Right atrium auricular region (tissue), 2 donors: ENCODE results near the gene RGPD8. TPM values are rescaled to one million over a fixed set of nuclear protein-coding genes. Genes with fewer than 3 reads are reported as not detected.
"Not testable (repeated sequence)": the region's sequence is repeated elsewhere in the genome, so short reads cannot be mapped to it uniquely, and the experiment has no call there.

ENCODE experiments used
- DNase-seq: peaks from one replicate; pipeline ENCODE4 v3.0.0-alpha.2; 2019; ENCODE audit warnings: low spot score
- H3K27ac ChIP-seq, 2 donors: fragments of 200-600 bp; sonication (generic); 1 replicate in 1 of 2; 2 replicates in 1 of 2; pipeline ENCODE4 v1.5.1; 2016 to 2019
- H3K27me3 ChIP-seq, 2 donors: fragments of 200-600 bp; sonication (generic); one replicate each; pipeline versions ENCODE4 v1.5.1 to v1.6.0; 2017 to 2019
- H3K36me3 ChIP-seq: fragments of 200-600 bp; sonication (generic); one replicate; pipeline ENCODE4 v1.5.1; 2016
- H3K4me1 ChIP-seq, 2 donors: fragments of 200-600 bp; sonication (generic); one replicate each; pipeline versions ENCODE4 v1.5.1 to v1.6.0; 2017 to 2019
- H3K4me3 ChIP-seq, 2 donors: fragments of 200-600 bp; sonication (generic); 1 replicate in 1 of 2; 2 replicates in 1 of 2; pipeline ENCODE4 v1.5.1; 2017 to 2019; ENCODE audit warnings: mild to moderate bottlenecking in 1 of 2, moderate library complexity in 1 of 2
- H3K9me3 ChIP-seq, 2 donors: fragments of 200-600 bp; sonication (generic); one replicate each; pipeline ENCODE4 v1.5.1; 2019
- CTCF ChIP-seq, 2 donors: fragments of 200-600 bp; sonication (generic); IDR thresholded peaks; one replicate each; pipeline ENCODE4 v1.5.1; 2019; ENCODE audit warnings: antibody characterized with exemption in 2 of 2
- total RNA-seq, 2 donors: library from RNA; depleted of rRNA; stranded (reverse); fragments of >200 nt; gene quantifications; one replicate each; pipeline ENCODE4 v1.1.0, GENCODE V29; 2016

The RGPD8 gene
- total RNA-seq, 2 donors from 2014 or later, result 8.3 to 8.7 TPM

DNA sequence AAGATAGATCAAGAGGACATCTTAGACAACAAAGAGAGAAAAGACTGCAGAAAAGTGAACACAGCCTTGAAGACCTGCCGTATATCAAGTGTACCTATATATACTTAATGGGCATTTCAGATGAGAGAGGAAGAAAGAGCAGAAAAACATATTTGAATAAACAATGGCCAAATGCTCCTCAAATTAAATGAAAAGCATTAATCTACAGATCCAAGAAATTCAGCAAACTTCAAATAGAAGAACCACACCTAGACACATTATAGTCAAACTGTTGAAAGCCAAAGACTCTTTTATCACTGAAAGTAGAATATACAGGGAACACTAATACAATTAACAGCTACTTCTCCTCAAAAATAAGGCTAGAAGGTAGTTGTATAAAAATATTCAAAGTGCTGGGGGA is 29.8 kb upstream of the RGPD8 start:
- H3K27ac ChIP-seq, result no peak overlapping the region
- no peak for DNase-seq
- H3K9me3 ChIP-seq, result no peaks in the 10 kb centered on the region
- no peaks in the 10 kb centered on the region for H3K36me3 ChIP-seq
- H3K4me3 ChIP-seq, result no peak overlapping the region
- TF ChIP-seq CTCF (IDR thresholded peaks at IDR 0.05), result no peak
- H3K4me1 ChIP-seq, result no peaks in the 10 kb centered on the region
- H3K27me3 ChIP-seq, result no peaks in the 10 kb centered on the region

DNA sequence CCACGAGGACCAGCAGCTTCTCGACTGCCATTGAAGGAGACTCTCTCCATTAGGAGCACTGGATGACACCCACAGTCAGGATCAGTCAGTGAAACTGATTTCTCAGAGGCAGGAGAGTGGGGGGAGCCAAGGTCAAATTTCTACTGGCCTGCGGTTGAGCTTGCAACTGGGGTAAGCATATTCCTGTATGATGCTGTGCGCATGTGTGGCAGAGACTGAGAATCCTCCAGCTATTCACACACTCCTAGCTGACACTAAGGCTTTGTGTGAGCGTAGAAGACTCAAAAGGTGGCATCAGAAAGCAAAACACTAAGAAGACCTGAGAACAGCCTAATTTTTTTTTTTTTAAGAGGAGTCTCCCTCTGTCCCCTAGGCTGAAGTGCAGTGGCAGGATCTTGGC is 28.7 kb upstream of the RGPD8 start:
- Histone ChIP-seq H3K9me3 (no peaks in the 10 kb centered on the region), H3K27me3 (no peaks in the 10 kb centered on the region)
- no peak for DNase-seq

GRCh38 chr2:112459372-112459771 is 25.9 kb upstream of the RGPD8 start:
- DNase-seq, result no peak
- Histone ChIP-seq H3K27me3 (no peaks in the 10 kb centered on the region), H3K27ac (no peak overlapping the region), H3K9me3 (no peaks in the 10 kb centered on the region), H3K36me3 (no peaks in the 10 kb centered on the region), H3K4me3 (no peak overlapping the region), H3K4me1 (no peaks in the 10 kb centered on the region)
- TF ChIP-seq CTCF (IDR thresholded peaks at IDR 0.05), result no peak

More for the DNA sequence above, 28.7 kb upstream of the RGPD8 start:
- TF ChIP-seq CTCF (IDR thresholded peaks at IDR 0.05), result no peak
- Histone ChIP-seq H3K4me1 (no peaks in the 10 kb centered on the region), H3K27ac (no peak overlapping the region), H3K36me3 (no peaks in the 10 kb centered on the region), H3K4me3 (no peak overlapping the region)

DNA sequence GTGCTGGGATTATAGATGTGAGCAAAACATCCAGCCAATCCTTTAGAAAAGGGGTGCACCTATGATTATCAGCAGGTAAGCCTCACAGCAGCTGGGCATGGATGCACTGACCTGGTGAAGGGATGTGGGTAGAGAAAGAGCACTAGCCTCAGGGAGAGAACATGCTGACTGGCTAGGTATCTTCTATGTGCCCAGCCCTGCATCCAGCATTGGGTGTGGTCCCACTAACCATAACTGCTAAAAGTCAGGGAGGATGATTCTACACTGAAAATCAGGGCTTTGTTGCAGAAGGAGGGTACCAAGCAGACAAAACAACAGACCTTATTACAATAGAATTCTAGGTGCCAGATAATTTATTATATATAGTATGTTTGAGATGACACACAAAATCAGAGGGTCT is 21.1 kb upstream of the RGPD8 start:
- no peak overlapping the region for H3K4me3 ChIP-seq
- no peak for TF ChIP-seq CTCF (IDR thresholded peaks at IDR 0.05)
- H3K36me3 ChIP-seq, result no peaks in the 10 kb centered on the region
- H3K9me3 ChIP-seq, result peaks cover 0 to 6% of the 10 kb centered on the region in 2 donors
- H3K27me3 ChIP-seq, result no peaks in the 10 kb centered on the region
- H3K27ac ChIP-seq, result no peak overlapping the region
- no peaks in the 10 kb centered on the region for H3K4me1 ChIP-seq
- no peak for DNase-seq

- H3K27ac ChIP-seq, result no peak overlapping the region
- no peaks in the 10 kb centered on the region for H3K36me3 ChIP-seq
- DNase-seq, result no peak
- H3K4me1 ChIP-seq, result no peaks in the 10 kb centered on the region
- no peak overlapping the region for H3K4me3 ChIP-seq
- H3K9me3 ChIP-seq, result peaks cover 0 to 7% of the 10 kb centered on the region in 2 donors
- no peaks in the 10 kb centered on the region for H3K27me3 ChIP-seq
- no peak for TF ChIP-seq CTCF (IDR thresholded peaks at IDR 0.05)
These were observed 17.9 kb upstream of the RGPD8 start for GRCh38 chr2:112451317-112451716.

GRCh38 chr2:112449854-112450253 is 16.4 kb upstream of the RGPD8 start:
- no peak for DNase-seq
- Histone ChIP-seq H3K9me3 (peaks cover 0 to 7% of the 10 kb centered on the region in 2 donors), H3K36me3 (no peaks in the 10 kb centered on the region), H3K4me3 (no peak overlapping the region), H3K4me1 (no peaks in the 10 kb centered on the region), H3K27me3 (no peaks in the 10 kb centered on the region), H3K27ac (no peak overlapping the region)
- TF ChIP-seq CTCF (IDR thresholded peaks at IDR 0.05), result no peak

DNA sequence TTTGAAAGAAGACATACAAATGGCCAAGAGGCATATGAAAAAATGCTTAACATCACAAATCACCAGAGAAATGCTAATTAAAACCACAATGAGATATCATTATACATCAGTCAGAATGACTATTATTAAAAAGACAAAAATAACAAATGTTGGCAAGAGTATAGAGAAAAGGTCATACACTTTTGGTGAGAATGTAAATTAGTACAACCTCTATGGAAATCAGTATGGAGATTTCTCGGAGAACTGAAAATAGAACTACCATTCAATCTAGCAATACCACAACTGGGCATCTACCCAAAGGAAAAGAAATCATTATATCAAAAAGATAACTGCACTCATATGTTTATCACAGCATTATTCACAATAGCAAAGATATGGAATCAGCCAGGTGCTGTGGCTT is 10.8 kb upstream of the RGPD8 start:
- not testable (repeated sequence) for H3K4me1 ChIP-seq, H3K27me3 ChIP-seq, DNase-seq, H3K4me3 ChIP-seq, H3K9me3 ChIP-seq, H3K27ac ChIP-seq, H3K36me3 ChIP-seq

- DNase-seq, H3K4me3 ChIP-seq, H3K27ac ChIP-seq, H3K9me3 ChIP-seq, H3K27me3 ChIP-seq, H3K4me1 ChIP-seq, H3K36me3 ChIP-seq: not testable (repeated sequence)
These were observed 5.3 kb upstream of the RGPD8 start for GRCh38 chr2:112438603-112439261.

- not testable (repeated sequence) for H3K36me3 ChIP-seq, DNase-seq, H3K4me1 ChIP-seq, H3K4me3 ChIP-seq, H3K9me3 ChIP-seq, H3K27me3 ChIP-seq, H3K27ac ChIP-seq
These were observed 4.0 kb upstream of the RGPD8 start for GRCh38 chr2:112437405-112437831.
